ENCODE results near the gene UXS1. TPM values are rescaled to one million over a fixed set of nuclear protein-coding genes. Genes with fewer than 3 reads are reported as not detected.

The UXS1 gene
- total and polyA plus RNA-seq, 9 of the 15 experiments (the other 6 are each of a cell fraction or from before 2014, with no cell fraction given) = 5.8 to 25.8 (median 15.0) TPM

- Histone ChIP-seq H3K4me3 (no peak overlapping the region), H2AFZ (ENCODE audit: low read depth, low read length) (no peak overlapping the region), H3K4me2 (ENCODE audit: insufficient read depth, low read length) (no peak overlapping the region), H3K79me2 (ENCODE audit: control insufficient read depth, insufficient read depth, low read length) (no peaks in the 10 kb centered on the region), H3K27ac (ENCODE audit: extremely low read depth, low read depth, low read length) (no peak overlapping the region), H3K9ac (ENCODE audit: insufficient read depth in 1 of 2, low read depth in 2 of 2, low read length in 2 of 2) (no peak overlapping the region; a peak in 1 of 4 replicates), H3K4me1 (replicated peaks in 1 of 2; ENCODE audit: control insufficient read depth in 2 of 2, insufficient read depth in 2 of 2, low read length in 2 of 2) (no peaks in the 10 kb centered on the region), H4K20me1 (replicated peaks; ENCODE audit: control insufficient read depth, insufficient read depth, low read length) (no peaks in the 10 kb centered on the region), H3K36me3 (ENCODE audit: control insufficient read depth, insufficient read depth, low read length) (peaks cover 45% of the 10 kb centered on the region; the same call in 1 of the 3 replicates), H3K27me3 (ENCODE audit: control insufficient read depth in 2 of 2, insufficient read depth in 2 of 2, low read length in 2 of 2) (no peaks in the 10 kb centered on the region), H3K9me1 (ENCODE audit: control insufficient read depth, insufficient read depth, low read length) (no peaks in the 10 kb centered on the region), H3K9me3 (replicated peaks; ENCODE audit: control insufficient read depth, insufficient read depth, low read depth, low read length) (no peaks in the 10 kb centered on the region)
- ATAC-seq (no peak), FAIRE-seq (no peak), DNase-seq (ENCODE audit: extremely low read depth in 1 of 4, low spot score in 3 of 4) (no peak)
- TF ChIP-seq SRF (CRISPR knock-in tag; IDR thresholded peaks at IDR 0.05) (no peak), NELFE (IDR thresholded peaks at IDR 0.05; ENCODE audit: insufficient read depth, insufficient read length) (no peak), RB1 (IDR thresholded peaks at IDR 0.05; ENCODE audit: low read depth) (no peak), XRCC3 (IDR thresholded peaks at IDR 0.05) (no peak), CREB5 (CRISPR knock-in tag; IDR thresholded peaks at IDR 0.05) (no peak), MED1 (CRISPR knock-in tag; IDR thresholded peaks at IDR 0.05; ENCODE audit: borderline replicate concordance) (no peak), FOXO4 (CRISPR knock-in tag; IDR thresholded peaks at IDR 0.05) (no peak), ZNF449 (CRISPR knock-in tag; IDR thresholded peaks at IDR 0.05) (no peak), CSDE1 (IDR thresholded peaks at IDR 0.05) (no peak), BRD4 (IDR thresholded peaks at IDR 0.05) (no peak)
- CTCF ChIA-PET (ENCODE audit: low intra/inter-chr PET ratio) = no interaction called here
- BruUV-seq (replicated peaks) = no TSS peak
- POLR2A ChIA-PET = no interaction called here
- whole genome bisulfite sequencing (ENCODE audit: insufficient coverage, low coverage, missing lambda C conversion rate) = 94% methylated on average over 23 of the region's 26 CpGs
- in situ Hi-C loops (cut with MboI) (no loop called here), intact Hi-C loops (cut with micrococcal nuclease) (no loop called here)
Measured at GRCh38 chr2:106097038-106098000, 96.8 kb downstream of the UXS1 start.

Data from K562 (cell line).